K562 treated with DMSO at 1 percent for 24 hours (cell line): ENCODE data around the gene ATG4C. TPM values are rescaled to one million over a fixed set of nuclear protein-coding genes. Genes with fewer than 3 reads are reported as not detected.

Experiments used
- total RNA-seq: library from RNA; unstranded; fragments of 300-600 nt; gene quantifications from 2 replicates; pipeline ENCODE4 v1.2.3, GENCODE V29; 2022; ENCODE audit warnings: low read depth; ENCODE audit not compliant: insufficient read depth

Gene ATG4C, protein sequence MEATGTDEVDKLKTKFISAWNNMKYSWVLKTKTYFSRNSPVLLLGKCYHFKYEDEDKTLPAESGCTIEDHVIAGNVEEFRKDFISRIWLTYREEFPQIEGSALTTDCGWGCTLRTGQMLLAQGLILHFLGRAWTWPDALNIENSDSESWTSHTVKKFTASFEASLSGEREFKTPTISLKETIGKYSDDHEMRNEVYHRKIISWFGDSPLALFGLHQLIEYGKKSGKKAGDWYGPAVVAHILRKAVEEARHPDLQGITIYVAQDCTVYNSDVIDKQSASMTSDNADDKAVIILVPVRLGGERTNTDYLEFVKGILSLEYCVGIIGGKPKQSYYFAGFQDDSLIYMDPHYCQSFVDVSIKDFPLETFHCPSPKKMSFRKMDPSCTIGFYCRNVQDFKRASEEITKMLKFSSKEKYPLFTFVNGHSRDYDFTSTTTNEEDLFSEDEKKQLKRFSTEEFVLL
- 5.7 and 6.3 TPM in 2 replicates for total RNA-seq

DNA sequence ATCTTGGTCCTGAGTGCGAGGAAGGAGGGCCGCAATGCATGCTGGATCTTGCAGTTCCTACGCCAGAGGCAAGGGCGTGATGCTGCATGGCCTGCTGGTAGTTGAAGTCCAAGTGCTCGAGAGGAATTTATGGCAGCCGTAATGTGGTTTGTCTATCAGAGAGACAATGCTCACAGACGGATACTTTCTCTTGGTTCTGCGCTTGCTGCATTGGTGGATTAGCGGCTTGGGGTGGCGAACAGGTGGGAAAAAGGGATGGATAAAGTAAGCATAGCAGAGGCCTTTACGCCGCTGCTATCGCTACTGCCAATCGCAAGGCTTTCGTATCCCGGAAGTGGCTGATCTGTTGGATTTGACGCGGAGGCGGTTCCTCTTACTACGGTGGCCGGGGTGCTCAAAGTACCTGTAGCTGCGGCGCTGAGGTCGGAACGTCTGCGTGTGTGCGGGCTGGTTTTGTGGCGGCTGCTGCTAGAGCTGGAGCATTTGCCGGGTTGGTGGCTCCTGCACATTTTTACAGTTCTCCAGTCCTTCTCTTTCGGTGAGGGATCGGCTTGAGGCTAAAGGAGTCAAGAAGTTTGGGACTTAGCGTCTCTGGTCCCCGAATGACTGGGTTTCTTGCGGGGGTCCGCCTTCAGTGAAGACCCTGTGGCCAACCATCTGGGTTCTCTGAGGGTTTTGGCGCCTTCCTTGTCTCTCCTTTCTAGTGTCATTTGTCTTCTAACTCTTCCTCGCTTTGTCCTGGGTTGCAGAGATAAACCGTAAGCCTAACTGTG, at the start of gene ATG4C:
ATG4C (plus strand) TSS at position 397 of the 773 bp plus-strand sequence. CDS start 19,655 bp downstream, outside the sequence.

Other genes with a start within 250 kb of the ATG4C start
- not detected in 2 replicates for gene ANGPTL3, start 186.6 kb upstream of the ATG4C start, total RNA-seq
- 6.2 and 8.4 TPM in 2 replicates for gene DOCK7, start 95.7 kb upstream of the ATG4C start, total RNA-seq